Measurements from ENCODE around the gene CXCR4.
"Not testable (repeated sequence)": the region's sequence is repeated elsewhere in the genome, so short reads cannot be mapped to it uniquely, and the experiment has no call there.

CXCR4 gene

GRCh38 chr2:136080114-136080513 is 37.8 kb downstream of the CXCR4 start:
- no peak for DNase-seq (ENCODE audit: low read depth)

DNA sequence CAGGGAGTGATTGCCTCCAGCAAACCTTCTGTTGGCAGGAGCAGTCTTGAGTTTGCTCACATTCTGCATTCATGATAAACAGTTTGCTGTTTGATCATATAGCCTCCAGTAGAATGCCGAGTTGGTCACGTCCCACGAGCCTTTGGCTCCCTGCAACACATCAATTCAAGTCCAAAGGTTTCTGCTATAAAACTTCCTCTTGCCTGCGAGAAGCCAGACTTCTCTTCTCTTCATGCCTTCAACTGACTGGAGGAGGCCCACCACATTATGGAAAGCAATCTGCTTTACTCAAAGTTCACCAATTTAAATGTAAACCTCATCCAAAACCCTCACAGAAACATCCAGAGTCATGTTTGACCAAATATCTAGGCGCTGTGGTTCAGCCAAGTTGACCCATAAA is 40.8 kb downstream of the CXCR4 start:
- no peak for DNase-seq (ENCODE audit: low read depth)
- H3K4me3 ChIP-seq (ENCODE audit: low read depth, low read length), result no peak overlapping the region
- TF ChIP-seq CTCF (IDR thresholded peaks at IDR 0.05; ENCODE audit: insufficient read depth, low read depth, low read length, missing control alignments), result no peak

More at GRCh38 chr2:136080114-136080513, 37.8 kb downstream of the CXCR4 start:
- H3K4me3 ChIP-seq (ENCODE audit: low read depth, low read length), result no peak overlapping the region
- TF ChIP-seq CTCF (IDR thresholded peaks at IDR 0.05; ENCODE audit: insufficient read depth, low read depth, low read length, missing control alignments), result no peak

DNA sequence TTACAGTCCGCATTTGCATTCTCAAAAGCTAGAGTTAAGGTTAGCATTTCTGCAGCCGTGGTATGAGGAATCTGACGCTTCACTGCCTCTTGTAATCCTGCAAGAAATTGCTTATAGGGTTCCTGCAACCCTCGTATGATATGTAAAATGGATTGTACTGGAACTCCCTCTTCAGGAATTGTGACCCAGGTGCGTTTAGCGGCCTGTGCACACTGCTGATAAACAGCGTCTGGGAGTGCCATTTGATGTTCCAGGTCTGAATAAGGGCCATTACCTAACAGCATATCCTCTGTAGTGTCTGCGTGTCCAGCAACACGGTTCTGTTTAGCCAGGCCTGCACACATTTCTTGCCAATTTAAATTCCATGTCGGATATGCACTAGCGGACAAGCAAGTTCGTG is 42.5 kb downstream of the CXCR4 start:
- H3K4me3 ChIP-seq (ENCODE audit: low read depth, low read length), result no peak overlapping the region
- DNase-seq (ENCODE audit: low read depth), result no peak
- no peak for TF ChIP-seq CTCF (IDR thresholded peaks at IDR 0.05; ENCODE audit: insufficient read depth, low read depth, low read length, missing control alignments)

DNA sequence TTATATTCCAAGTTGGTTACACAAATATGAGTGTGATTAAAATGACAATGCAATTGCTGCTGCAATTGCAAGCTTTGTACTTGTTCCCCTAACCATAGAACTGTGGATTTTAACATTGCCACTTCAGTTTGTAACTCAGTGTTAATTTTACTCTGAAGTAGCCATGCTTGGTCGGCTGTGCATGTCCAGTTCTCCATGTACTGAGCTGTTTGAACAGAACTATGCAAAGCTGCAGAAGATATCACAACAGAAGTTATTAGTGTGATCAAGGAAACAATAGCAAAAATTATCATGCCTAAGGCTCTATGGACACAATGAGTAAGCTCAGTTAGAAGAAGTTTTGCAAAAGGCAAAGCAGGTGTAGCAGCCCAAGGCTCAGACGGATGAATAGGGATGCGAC is 45.3 kb downstream of the CXCR4 start:
- no peak for DNase-seq (ENCODE audit: low read depth)
- TF ChIP-seq CTCF (IDR thresholded peaks at IDR 0.05; ENCODE audit: insufficient read depth, low read depth, low read length, missing control alignments), result no peak
- H3K4me3 ChIP-seq (ENCODE audit: low read depth, low read length), result no peak overlapping the region

GRCh38 chr2:136071887-136072286 is 46.1 kb downstream of the CXCR4 start:
- DNase-seq (ENCODE audit: low read depth); H3K4me3 ChIP-seq (ENCODE audit: low read depth, low read length): not testable (repeated sequence)

- no peak for DNase-seq (ENCODE audit: low read depth)
- no peak overlapping the region for H3K4me3 ChIP-seq (ENCODE audit: low read depth, low read length)
- TF ChIP-seq CTCF (IDR thresholded peaks at IDR 0.05; ENCODE audit: insufficient read depth, low read depth, low read length, missing control alignments), result no peak
Observed at GRCh38 chr2:136070913-136071312, 47.0 kb downstream of the CXCR4 start.

DNA sequence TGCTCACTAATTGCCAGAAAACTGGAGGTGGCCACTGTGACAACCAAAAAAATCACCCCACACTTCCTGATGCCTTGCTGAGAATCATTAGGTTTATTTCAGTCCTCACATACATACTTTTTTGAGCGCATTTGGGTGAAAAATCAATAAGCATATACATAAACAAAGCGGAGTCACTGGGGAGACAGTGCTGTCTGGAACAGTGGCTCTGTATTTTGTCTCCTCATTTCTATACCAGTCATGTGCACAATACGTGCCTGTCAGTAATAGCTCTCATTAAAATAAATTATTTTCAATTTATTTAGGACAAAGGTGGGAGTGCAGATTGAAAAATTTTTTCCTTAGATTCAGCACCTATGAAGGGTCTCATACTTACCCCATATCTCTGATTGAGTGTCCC is 48.2 kb downstream of the CXCR4 start:
- no peak for TF ChIP-seq CTCF (IDR thresholded peaks at IDR 0.05; ENCODE audit: insufficient read depth, low read depth, low read length, missing control alignments)
- no peak for DNase-seq (ENCODE audit: low read depth)

More for the DNA sequence above, 48.2 kb downstream of the CXCR4 start:
- H3K4me3 ChIP-seq (ENCODE audit: low read depth, low read length), result no peak overlapping the region
